ENCODE results near the gene STPG2.

GRCh38 chr4:98179951-98180350 is 36.7 kb upstream of the STPG2 start:
- TF ChIP-seq CTCF (IDR thresholded peaks at IDR 0.05; ENCODE audit: low read depth, low read length, missing input control) (no peak), REST (IDR thresholded peaks at IDR 0.05) (no peak), EGR1 (IDR thresholded peaks at IDR 0.05; ENCODE audit: low read depth in 2 of 2) (no peak), RAD21 (IDR thresholded peaks at IDR 0.05) (no peak), ATF3 (IDR thresholded peaks at IDR 0.05) (no peak), TAF1 (conservative IDR thresholded peaks at IDR 0.05) (no peak), GABPA (IDR thresholded peaks at IDR 0.05 in 1 of 2, conservative IDR thresholded peaks at IDR 0.05 in 1 of 2) (no peak), YY1 (IDR thresholded peaks at IDR 0.05) (no peak), RXRA (IDR thresholded peaks at IDR 0.05) (no peak), SP1 (IDR thresholded peaks at IDR 0.05) (no peak), JUND (IDR thresholded peaks at IDR 0.05) (no peak)
- TF ChIP-seq, protein P1, sequence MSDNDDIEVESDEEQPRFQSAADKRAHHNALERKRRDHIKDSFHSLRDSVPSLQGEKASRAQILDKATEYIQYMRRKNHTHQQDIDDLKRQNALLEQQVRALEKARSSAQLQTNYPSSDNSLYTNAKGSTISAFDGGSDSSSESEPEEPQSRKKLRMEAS (IDR thresholded peaks at IDR 0.05): no peak

Measured in liver (tissue), 3 donors.